ENCODE measurements around the gene RHOT1. TPM values are rescaled to one million over a fixed set of nuclear protein-coding genes. Genes with fewer than 3 reads are reported as not detected.
"Not testable (repeated sequence)": the region's sequence is repeated elsewhere in the genome, so short reads cannot be mapped to it uniquely, and the experiment has no call there.

Gene RHOT1
- polyA plus RNA-seq, 4 donors, result 48.1 to 60.9 (median 52.4) TPM

GRCh38 chr17:32158870-32159585 lies 16.7 kb downstream of the RHOT1 start:
- no peak for DNase-seq (ENCODE audit: low read depth in 4 of 4, low spot score in 3 of 4)

- DNase-seq (ENCODE audit: low read depth in 4 of 4, low spot score in 3 of 4), result no peak
Measured at GRCh38 chr17:32159586-32160438, 17.5 kb downstream of the RHOT1 start.

- DNase-seq (ENCODE audit: low read depth in 4 of 4, low spot score in 3 of 4), result no peak
Measured at GRCh38 chr17:32160526-32160925, 18.2 kb downstream of the RHOT1 start.

- no peak for DNase-seq (ENCODE audit: low read depth in 4 of 4, low spot score in 3 of 4)
Measured at GRCh38 chr17:32161029-32161428, 18.7 kb downstream of the RHOT1 start.

GRCh38 chr17:32161506-32162365 lies 19.4 kb downstream of the RHOT1 start:
- no peak for DNase-seq (ENCODE audit: low read depth in 4 of 4, low spot score in 3 of 4)

GRCh38 chr17:32174889-32175288 lies 32.6 kb downstream of the RHOT1 start:
- no peak for DNase-seq (ENCODE audit: low read depth in 4 of 4, low spot score in 3 of 4)

- DNase-seq (ENCODE audit: low read depth in 4 of 4, low spot score in 3 of 4), result not testable (repeated sequence)
Measured at GRCh38 chr17:32178679-32179078, 36.4 kb downstream of the RHOT1 start.

- not testable (repeated sequence) for DNase-seq (ENCODE audit: low read depth in 4 of 4, low spot score in 3 of 4)
Measured at GRCh38 chr17:32179103-32179502, 36.8 kb downstream of the RHOT1 start.

- not testable (repeated sequence) for DNase-seq (ENCODE audit: low read depth in 4 of 4, low spot score in 3 of 4)
Measured at GRCh38 chr17:32179526-32179925, 37.2 kb downstream of the RHOT1 start.

- not testable (repeated sequence) for DNase-seq (ENCODE audit: low read depth in 4 of 4, low spot score in 3 of 4)
Measured at GRCh38 chr17:32180262-32180661, 38.0 kb downstream of the RHOT1 start.

- DNase-seq (ENCODE audit: low read depth in 4 of 4, low spot score in 3 of 4), result no peak
Measured at GRCh38 chr17:32185875-32186274, 43.6 kb downstream of the RHOT1 start.

GRCh38 chr17:32187271-32187670 lies 45.0 kb downstream of the RHOT1 start:
- DNase-seq (ENCODE audit: low read depth in 4 of 4, low spot score in 3 of 4), result no peak

- DNase-seq (ENCODE audit: low read depth in 4 of 4, low spot score in 3 of 4), result no peak
Measured at GRCh38 chr17:32189343-32189742, 47.0 kb downstream of the RHOT1 start.

- DNase-seq (ENCODE audit: low read depth in 4 of 4, low spot score in 3 of 4), result no peak
Measured at GRCh38 chr17:32191306-32191705, 49.0 kb downstream of the RHOT1 start.

- DNase-seq (ENCODE audit: low read depth in 4 of 4, low spot score in 3 of 4), result no peak
Measured at GRCh38 chr17:32192379-32192778, 50.1 kb downstream of the RHOT1 start.

GRCh38 chr17:32197987-32198386 lies 55.7 kb downstream of the RHOT1 start:
- no peak for DNase-seq (ENCODE audit: low read depth in 4 of 4, low spot score in 3 of 4)

- DNase-seq (ENCODE audit: low read depth in 4 of 4, low spot score in 3 of 4), result no peak
Measured at GRCh38 chr17:32206861-32207260, 64.6 kb downstream of the RHOT1 start.

GRCh38 chr17:32208436-32208835 lies 66.1 kb downstream of the RHOT1 start:
- no peak for DNase-seq (ENCODE audit: low read depth in 4 of 4, low spot score in 3 of 4)

- no peak for DNase-seq (ENCODE audit: low read depth in 4 of 4, low spot score in 3 of 4)
Measured at GRCh38 chr17:32209608-32210007, 67.3 kb downstream of the RHOT1 start.

GRCh38 chr17:32211671-32212070 lies 69.4 kb downstream of the RHOT1 start:
- no peak for DNase-seq (ENCODE audit: low read depth in 4 of 4, low spot score in 3 of 4)

- DNase-seq (ENCODE audit: low read depth in 4 of 4, low spot score in 3 of 4), result no peak
Measured at GRCh38 chr17:32215696-32216095, 73.4 kb downstream of the RHOT1 start.
